GM18519 (cell line): ENCODE measurements around the gene PEMT.

Source experiments
- ATAC-seq: cut with Tn5 transposase; IDR thresholded peaks from one replicate; pipeline ENCODE4 v1.9.1; 2021; ENCODE audit warnings: mild to moderate bottlenecking, moderate library complexity; ENCODE audit not compliant: unreplicated experiment, low FRiP score

The PEMT gene

DNA sequence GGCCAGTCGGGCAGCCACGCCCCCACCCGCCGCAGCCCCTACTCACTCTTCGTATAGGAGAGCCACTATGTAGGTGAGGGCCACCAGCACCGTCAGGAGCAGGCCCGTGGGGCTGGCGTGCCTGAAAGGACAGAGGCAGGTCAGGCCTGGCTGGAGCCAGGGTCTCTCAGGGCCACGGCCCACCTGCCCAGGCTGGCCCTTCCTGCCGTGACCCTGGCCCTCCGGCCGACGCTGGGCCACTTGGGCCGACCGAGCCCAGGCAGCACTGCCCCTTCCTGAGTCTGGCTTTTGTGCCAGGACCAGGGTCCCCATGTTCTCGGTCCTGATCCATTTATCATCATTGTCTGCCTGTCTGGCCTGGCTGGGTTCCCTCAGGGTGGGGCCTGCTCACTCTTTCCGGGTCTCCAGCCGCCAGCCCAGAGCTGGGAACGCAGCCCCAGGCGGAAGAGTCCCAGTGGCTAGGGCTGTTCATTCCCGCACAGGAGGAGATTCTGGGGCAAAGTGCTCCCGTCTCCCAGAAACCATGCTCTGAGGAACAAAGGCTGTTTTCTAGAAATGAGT lies 85.2 kb downstream of the PEMT start:
- no peak for ATAC-seq

DNA sequence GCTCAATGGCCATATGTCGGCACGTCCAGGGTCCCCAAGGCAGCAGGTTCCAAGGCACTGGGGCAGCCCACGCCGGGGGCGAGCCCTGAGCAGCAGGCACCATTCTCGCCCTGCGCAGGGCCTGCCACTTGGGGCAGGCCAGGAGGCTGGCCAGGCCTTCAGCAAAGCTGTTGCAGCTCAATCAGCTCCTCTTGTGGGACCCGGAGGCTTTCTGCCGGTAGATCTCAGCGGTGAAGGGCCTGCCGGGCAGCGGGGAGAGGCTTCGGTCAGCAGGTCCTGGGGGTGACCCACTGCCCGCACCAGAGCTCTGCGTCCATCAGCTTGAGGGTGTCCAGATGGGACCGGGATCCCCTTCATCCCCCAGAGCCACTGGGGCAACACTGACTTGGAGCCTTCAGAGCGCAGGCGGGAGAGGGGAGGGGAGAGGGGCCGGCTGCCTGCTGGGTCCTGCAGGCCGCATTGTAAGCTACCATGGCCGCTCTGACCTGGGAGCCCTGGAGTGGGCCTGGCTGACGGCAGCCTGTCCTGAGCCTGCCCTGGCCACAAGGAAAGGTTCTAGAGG lies 85.8 kb downstream of the PEMT start:
- no peak for ATAC-seq

DNA sequence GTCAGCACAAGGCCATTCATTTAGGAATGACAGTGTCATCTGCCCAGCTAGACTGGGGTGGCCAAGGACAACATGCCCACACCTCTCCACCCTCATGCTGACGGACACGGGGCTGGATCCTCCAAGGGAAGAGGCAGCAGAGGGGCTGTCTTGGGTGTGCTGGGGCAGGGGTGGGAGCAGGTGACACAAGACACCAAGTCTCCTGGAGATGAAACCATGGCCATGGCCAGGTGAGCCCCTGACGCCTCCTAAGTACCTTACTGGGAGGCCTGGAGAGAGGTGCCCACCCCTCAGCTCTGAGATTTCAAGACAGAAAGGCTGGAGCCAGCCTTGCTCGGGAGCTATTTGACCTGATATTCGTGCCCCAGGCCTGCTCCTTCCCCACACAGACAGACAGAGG lies 86.4 kb downstream of the PEMT start:
- ATAC-seq: no peak

DNA sequence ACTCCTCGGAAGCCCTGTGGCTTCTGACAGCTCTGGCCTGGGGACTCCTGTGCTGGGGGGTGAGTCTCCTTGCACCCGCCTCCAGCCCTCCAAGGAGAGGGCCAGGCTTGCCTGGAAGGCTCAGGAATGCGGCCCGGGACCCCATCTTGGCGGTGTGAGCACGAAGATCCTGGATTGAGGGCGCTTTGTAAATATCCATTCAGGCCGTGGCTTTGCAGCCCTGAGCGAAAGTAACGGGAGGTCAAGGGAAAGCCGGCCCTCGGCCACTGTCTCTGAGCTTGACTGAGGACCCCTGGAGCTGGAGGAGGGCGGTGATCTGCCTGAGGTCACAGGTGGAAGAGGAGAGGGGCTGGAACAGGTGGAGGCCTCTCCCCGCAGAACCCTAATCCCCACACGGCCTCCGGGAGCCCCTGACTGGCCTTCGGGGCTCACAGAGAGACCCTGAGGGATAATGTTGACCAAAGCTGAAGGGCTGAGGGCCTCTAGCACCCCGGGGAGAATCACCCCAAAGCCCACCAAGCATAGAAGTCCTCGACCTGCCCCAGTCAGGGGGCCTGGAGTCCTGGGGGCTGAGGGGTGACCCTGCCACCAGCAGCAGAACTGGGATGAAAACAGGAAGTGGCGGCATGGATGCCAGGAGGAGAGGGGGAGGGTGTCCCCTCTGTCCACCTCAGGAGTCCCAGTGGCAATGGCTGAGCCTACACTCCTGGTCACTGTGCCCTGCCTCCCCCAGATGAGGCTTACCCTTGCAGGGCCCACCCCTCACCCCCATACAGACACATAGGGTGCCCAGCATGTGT lies 87.0 kb downstream of the PEMT start:
- no peak for ATAC-seq

DNA sequence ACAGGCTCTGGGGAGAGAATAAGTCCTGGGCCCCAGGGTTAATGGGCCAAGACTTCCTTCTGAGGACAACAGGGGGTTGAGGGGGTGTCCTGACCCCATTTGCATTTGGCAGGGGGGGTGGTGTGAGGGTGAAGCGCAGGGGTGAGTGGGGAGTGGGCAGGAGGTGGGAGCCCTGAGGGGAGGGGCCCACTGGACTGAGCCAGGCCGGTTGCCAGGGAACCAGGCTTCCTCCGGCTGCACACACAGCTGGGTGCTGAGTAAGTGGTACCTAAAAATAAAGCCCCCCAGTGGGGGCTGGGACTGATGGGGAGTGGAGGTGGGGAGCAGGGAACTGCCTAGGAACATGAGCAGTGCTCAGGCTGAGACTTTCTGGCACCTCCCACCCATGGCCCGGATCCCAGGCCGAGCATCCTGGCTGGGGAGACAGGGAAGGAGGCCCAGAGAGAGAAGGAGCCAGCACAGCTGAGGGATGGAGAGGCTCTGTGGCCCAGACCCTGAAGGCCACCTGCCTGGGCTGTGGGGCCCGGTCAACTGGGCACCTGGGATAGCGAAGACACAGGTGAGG lies 87.9 kb downstream of the PEMT start:
- ATAC-seq: no peak

DNA sequence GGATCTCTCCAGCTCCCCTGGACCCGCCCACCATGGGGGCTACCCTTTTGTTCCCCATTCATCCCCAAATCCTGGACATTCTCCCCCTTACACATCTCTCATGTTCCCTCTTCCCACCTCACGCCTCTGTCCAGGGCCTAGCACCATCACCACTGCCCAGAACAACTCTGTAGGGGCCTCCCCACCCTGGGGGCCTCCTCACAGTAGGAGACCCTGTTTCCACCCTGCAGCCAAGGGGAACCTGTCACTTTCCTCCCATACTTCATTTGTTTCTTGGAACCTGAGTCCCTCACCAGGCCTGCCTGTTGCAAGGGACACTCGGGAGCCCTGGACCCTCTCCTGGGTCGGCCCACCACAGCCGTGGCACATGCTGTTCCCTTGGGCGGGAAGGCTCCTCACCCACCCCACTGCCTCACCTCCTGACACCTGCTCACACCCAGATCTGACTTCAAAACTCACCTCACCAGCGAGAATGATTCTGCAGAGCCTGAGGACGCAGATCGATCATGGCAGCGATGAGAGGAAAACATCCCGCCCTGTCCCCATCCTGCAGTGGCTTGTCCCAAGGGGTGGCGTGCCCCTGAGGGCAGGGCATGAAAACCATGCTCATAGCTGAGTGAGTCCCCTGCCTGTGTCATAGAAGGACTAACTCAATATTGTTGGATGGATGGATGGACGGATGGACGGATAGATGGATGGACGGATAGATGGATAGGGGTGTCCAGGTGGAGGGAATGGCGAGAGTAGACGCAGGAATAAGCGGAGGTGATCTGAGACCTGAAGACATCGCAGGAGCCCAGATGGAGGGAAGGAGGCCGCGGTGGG lies 88.6 kb downstream of the PEMT start:
- ATAC-seq: no peak

DNA sequence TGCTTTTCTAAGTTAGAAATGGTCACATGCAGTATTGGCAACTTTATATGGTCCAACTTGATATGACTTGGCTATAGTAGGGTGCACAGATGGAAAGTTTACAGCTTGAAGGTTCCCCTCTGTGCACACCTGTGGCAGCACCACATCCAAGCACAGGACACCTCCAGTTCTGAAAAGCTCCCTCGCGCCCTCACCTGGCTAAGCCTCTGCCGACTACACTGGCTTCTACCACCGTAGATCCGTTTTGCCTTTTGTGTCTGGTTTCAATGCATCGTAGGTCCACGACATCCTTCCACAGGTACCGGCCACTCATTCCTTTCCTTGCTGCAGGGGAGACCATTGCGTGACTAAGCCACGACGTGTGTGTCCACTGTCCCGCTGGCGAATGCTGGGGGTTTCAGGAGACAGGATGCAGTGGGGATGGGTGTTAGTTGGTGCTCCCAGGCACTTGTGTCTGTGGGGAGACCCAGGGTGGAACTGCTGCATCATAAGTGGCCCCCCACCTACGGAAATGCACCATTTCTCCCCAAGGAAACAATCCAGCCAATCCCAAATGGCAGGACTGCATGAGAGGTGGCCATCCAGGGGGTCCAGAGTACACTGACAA lies 90.4 kb downstream of the PEMT start:
- no peak for ATAC-seq

DNA sequence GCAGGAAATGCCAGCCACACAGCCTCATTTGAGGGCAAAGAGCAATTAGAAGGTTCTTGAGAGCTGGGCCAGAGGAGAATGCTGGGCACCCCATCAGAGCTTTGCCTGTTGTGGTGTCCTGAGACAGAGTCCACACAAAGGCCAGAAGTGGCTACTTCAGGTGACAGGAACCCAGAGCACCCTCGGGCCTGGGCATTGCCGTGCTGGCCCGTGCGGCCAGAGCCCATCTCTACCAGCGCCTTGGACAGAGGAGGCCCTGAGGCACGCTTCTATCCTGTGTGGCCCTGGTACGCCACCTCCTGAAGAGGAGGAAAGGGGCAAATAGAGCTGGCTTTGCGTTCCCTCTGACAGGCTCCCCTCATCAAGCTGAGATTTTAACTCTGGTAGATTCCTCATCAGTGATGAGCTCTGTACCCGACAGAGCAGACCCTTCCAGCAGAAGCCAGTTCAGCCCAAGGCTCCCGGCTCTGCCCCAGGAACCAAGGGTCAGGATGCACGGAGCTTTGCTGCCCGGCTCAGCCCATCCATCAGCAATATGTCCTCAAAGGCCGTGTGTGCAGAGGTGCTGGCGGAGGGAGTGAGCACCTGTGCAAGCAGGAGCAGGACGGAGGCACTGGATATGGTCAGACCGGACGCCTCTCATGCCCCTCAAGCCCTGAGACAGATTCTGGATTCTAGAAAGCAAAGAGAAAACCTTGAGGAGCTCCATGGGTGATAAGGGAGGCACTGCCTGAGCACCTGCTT lies 91.9 kb downstream of the PEMT start:
- no peak for ATAC-seq

DNA sequence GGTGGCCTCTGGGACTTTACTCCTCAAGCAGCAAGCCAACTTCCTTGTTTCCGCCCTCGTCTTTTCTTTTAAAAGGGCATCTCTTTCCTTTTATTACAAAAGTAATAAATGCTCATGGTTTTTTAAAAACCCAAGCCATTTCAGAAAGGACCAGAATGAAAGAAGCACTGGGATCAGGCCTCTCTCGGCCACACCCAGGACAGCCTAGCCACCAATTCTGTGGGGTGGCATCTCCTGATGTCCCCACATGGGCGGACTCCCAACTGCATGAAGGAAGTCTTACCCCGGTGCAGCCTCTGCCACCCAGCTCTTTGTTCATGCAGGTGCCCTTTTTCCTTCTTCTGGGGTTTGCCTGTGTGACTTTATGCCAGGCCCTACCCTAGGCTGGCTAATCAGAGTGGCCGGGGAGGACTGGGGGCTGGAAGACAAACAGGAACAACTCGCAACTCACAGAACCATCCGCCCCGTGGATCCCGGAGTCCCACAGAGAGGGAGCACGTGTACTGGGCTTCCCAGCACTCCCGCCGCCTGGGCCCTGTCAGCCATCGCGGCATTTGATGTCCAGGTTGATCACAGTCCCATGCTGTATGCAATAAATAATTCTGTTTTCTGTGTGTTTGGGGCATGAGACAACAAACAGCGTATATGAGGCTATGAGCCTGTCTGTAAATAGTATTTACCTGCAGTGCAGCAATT lies 92.8 kb downstream of the PEMT start:
- ATAC-seq: no peak

DNA sequence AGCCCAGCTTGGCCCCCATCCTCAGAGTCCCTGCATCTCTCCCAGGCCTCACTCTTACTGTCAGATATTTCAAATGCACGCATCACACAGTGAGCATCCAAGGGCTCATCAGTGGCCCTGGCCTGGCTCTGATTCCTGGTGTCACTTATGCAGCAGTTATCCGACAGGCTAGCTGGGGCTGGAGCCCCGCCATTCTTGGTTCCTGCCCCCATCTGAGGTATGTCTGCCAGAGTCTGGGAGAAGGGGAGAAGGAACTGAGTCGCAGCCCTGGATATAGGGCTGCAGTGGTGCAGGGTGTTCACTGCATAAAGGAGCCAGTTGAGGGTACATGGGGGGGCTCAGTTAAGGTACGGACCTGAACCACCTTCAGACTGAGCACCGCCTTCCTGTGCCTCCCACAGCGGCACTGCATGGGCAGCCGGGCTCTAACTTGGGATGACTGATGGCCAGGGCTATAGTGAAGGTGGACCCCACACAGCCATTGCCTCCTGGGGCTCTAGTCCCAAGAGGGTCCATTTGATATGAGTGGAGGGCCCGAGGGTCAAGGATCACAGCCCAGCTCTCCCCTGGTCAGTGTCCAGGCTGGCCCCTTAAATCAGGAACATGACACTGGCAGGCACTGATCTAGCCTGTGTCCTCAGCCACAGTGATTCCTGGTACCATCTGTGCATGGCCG lies 93.5 kb downstream of the PEMT start:
- no peak for ATAC-seq

DNA sequence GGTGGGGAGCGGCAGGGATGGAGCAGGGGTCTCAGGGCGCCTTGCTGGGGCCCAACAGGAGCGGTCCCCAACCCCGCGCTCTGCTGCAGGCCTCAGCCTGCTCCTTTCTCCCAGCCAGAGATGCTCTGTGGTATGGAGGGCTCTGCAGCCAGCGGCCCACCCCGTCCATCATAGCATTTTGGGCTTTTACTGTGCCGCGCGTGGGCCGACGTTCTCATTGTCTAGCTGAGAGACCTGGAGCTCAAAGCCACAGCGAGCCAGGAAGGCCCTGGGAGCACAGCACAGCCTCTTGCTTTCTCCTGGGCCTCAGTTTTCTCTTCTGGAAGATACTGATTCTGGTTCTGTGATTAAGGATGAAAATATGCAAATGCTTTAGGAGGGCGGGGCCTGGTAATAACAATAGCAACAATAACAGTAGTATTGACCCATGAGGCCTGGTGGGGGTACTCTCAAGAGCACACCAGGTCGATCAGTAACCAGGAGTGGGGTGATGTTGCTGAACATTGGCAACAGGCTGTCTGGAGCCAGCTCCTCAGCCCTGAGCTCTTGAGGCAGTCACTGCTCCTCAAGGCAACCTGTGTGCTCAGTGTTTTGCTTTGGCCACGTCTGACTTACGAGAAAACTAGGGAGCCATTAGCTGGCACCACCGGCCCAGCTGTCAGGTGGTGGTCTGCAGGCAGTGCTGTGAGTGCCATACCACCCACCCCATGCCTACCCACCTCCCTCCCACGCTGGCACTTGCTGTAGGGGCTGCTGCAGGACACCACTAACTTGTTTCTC lies 94.3 kb downstream of the PEMT start:
- no peak for ATAC-seq

DNA sequence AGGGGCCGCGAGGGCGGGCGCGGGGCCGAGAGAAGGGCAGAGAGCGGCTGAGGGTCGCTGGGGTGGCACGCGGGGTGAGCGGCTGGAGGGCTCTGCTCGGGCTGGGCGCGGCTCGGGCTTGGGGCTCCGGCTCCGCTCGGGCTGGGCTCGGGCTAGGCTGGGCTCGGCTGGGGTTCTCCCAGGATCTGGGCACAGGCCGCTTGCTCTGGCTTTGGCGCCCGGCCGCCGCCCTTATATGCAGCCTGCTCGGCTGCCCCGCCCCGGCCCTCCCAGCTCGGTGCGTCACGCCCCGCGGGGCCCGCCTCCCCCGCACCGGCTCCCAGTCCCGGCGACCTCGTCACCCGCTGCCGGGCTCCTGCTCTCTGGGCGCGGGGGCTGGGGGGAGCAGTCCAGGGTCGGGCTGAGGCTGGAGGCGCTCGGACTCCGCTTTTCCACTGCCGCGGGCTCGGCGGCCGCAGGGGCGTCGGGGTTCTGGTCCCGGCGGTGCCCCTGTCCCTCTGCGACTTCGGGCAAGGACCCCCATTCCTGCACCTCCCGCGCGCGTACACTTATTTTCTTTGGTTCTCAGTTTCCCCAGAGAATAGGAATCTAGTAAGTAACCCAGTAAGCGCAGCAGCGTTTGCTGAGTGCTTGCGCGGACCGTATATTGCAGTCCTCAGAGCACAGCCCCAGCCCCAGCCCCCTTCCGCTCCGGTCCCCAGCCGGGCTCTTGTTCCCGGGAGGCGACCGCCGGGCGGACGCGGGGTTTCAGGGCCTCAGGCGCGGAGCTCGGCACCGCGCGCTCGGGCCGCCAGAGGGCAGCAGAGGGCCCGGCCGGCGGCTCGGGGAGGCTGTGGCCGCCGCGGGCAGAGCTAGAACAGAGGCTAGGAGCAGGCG lies 95.1 kb downstream of the PEMT start, which contains the start of gene RASD1:
Gene RASD1, minus strand, starts transcription at position 207 of the 876 bp plus-strand sequence. CDS start 214 bp downstream, outside the sequence.
- ATAC-seq: peak; percentile 48

DNA sequence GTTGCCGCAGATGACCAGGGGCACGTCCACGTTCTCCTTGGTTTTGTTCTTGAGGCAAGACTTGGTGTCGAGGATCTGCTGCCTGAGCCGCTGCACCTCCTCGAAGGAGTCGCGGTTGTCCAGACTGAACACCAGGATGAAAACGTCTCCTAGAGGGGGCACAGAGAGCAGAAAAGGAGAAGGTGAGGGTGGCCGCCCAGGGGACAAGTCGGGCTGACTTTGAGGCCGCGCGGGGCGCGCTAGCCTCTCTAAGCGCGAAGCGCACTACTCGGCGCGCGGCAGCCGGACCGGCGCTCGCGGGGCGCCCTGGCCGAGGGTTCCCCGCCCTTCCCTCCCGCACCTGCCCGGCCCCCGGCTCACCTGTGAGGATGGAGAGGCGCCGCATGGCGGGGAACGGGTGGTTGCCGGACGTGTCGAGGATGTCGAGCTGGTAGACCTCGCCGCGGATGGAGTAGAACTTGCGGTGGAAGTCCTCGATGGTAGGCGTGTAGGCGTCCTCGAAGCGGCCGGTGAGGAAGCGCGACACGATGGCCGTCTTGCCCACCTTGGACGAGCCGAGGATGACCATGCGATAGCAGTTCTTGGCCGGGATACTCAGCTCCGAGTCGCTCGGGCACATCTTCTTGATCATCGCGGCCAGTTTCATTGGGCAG lies 95.8 kb downstream of the PEMT start:
- ATAC-seq: no peak

DNA sequence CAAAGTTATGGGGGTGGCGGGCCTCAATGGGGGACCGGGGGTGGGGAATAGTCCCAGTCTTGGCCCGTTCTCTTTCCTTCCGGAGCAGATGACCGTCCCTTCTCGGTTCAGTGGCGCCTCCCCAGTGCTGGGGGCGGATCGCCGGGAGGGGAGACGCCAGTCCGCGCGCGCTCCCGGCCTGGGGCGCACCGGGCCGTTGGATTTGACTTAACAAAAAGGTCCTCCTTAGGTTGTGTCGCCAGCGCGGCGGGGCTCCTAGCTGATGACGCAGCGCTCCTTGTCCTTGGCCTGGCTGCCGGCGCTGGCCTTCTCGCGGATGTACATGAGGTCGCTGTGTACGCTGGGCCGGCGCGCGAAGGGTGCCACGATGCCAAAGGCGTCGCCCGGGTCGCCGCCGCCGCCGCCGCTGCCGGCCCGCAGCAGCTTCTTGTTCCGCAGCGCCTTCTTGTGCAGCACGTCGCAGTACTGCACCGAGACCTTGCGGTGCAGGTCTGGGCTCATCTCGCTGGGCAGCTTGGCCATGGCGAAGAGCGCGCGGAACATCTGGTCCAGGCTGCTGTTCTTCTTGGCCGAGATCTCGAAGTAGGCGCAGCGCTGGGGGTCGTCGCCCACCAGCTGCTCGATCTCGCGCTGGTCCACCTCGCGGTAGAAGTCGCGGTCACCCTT lies 96.5 kb downstream of the PEMT start:
- no peak for ATAC-seq

DNA sequence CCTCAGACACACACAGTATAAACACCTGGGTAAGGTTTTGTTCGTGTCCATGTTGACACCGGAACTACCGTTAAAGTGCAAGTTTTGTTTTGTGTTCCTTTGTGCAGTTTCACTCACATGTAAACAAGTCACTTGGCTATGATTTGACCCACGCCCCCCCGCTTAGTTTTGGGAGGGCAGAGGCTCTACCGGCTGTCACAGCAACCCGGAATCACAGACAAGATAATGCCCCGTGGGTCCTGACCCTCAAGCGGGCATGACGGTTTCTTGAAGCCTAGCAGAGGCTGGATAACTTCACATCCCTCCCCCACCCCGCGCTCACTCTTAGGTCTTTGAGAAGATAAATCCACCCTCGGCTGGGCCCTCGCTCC lies 97.0 kb downstream of the PEMT start:
- no peak for ATAC-seq

DNA sequence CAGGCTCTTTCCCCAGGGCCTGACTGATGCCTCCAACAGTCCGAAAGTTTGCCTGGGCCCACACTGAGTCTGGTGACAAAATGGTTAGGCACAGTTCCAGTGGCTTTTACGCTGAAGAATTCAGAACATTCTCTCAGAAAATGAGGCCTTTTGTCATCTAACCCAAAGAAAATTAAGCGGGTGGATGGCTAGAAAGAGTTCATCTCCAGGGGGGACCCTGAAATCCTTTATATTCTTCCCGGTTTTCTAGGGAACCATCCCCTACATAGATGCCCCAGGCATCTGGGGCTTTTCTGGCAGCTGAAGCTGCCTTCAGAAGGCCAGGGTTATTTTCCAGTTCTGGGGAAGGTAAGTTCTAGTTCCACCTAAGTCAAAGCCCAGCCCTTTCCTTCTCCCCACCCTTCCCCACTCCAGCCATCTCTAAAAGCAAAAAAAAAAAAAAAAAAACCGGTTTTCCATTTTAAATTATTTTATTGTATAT lies 97.5 kb downstream of the PEMT start:
- no peak for ATAC-seq
